GM12878 (cell line): Measurements from ENCODE around the gene RASA4B. TPM values are rescaled to one million over a fixed set of nuclear protein-coding genes. Genes with fewer than 3 reads are reported as not detected.

Experiments used
- CHD1 ChIP-seq: IDR thresholded peaks from 2 replicates; pipeline ENCODE4 v1.6.1; 2012; ENCODE audit warnings: low read depth, low read length, improper control_type of control experiment
- EED ChIP-seq: sonication (generic); IDR thresholded peaks from 2 replicates; pipeline ENCODE4 v1.6.1; 2016; ENCODE audit warnings: antibody characterized with exemption, low read depth
- FOXM1 ChIP-seq: IDR thresholded peaks from 2 replicates; pipeline ENCODE4 v1.6.1; 2012; ENCODE audit warnings: low read depth, mild to moderate bottlenecking, inconsistent platforms, low read length, moderate library complexity
- IKZF1 ChIP-seq: fragments of 450-650 bp; conservative IDR thresholded peaks from 2 replicates; pipeline ENCODE4 v1.6.1; 2017; ENCODE audit warnings: antibody characterized with exemption, mild to moderate bottlenecking
- LARP7 ChIP-seq: fragments of 450-650 bp; IDR thresholded peaks from 2 replicates; pipeline ENCODE4 v1.6.1; 2017; ENCODE audit warnings: mild to moderate bottlenecking
- MEF2A ChIP-seq: IDR thresholded peaks from 2 replicates; pipeline ENCODE4 v1.6.1; 2011; ENCODE audit warnings: low read depth, mild to moderate bottlenecking, low read length, moderate library complexity; ENCODE audit not compliant: insufficient read depth
- MYB ChIP-seq: fragments of 150-350 bp; IDR thresholded peaks from 2 replicates; pipeline ENCODE4 v1.6.1; 2014; ENCODE audit warnings: mild to moderate bottlenecking, low read depth, low read length, borderline replicate concordance
- NR2F1 ChIP-seq: fragments of 450-650 bp; conservative IDR thresholded peaks from 2 replicates; pipeline ENCODE4 v1.6.1; 2017; ENCODE audit warnings: mild to moderate bottlenecking
- PML ChIP-seq: IDR thresholded peaks from 2 replicates; pipeline ENCODE4 v1.6.1; 2012; ENCODE audit warnings: low read length, inconsistent platforms
- POLR2AphosphoS2 ChIP-seq: IDR thresholded peaks from 2 replicates; pipeline ENCODE4 v1.6.1; 2011; ENCODE audit warnings: low read depth, mild to moderate bottlenecking, low read length, improper control_type of control experiment, moderate library complexity
- POLR2AphosphoS5 ChIP-seq: IDR thresholded peaks from 2 replicates; pipeline ENCODE4 v1.6.1; 2011; ENCODE audit warnings: mild to moderate bottlenecking, low read length, inconsistent platforms
- RB1 ChIP-seq: fragments of 450-650 bp; formaldehyde crosslinking; IDR thresholded peaks from 2 replicates; pipeline ENCODE4 v1.6.1; 2017; ENCODE audit warnings: mild to moderate bottlenecking, borderline replicate concordance
- RFX5 ChIP-seq: IDR thresholded peaks from 2 replicates; pipeline ENCODE4 v1.6.1; 2011; ENCODE audit warnings: low read depth, low read length, improper control_type of control experiment
- SMC3 ChIP-seq: IDR thresholded peaks from 2 replicates; pipeline ENCODE4 v1.6.1; 2011; ENCODE audit warnings: low read length, improper control_type of control experiment, borderline replicate concordance
- WRNIP1 ChIP-seq: IDR thresholded peaks from 2 replicates; pipeline ENCODE4 v1.6.1; 2011; ENCODE audit warnings: low read depth, low read length, improper control_type of control experiment, borderline replicate concordance
- ZBED1 ChIP-seq: IDR thresholded peaks from 2 replicates; pipeline ENCODE4 v1.6.1; 2016; ENCODE audit warnings: borderline replicate concordance
- ZNF217 ChIP-seq: fragments of 450-650 bp; IDR thresholded peaks from 2 replicates; pipeline ENCODE4 v1.6.1; 2017; ENCODE audit warnings: antibody characterized with exemption, mild to moderate bottlenecking
- polyA plus RNA-seq, 11 experiments: library from polyadenylated mRNA; depleted of rRNA in 4 of 11; unstranded in 6 of 11; stranded (reverse) in 5 of 11; fragments of >200 nt; fragmentation: Nextera tagmentation in 4 of 11; fragmentation: Illumina TruSeq in 1 of 11; extraction: Ambion mirVana in 4 of 11; extraction: Trizol in 1 of 11; gene quantifications; 1 replicate in 1 of 11; 2 replicates in 10 of 11; pipeline versions ENCODE4 v1.2.1 to v1.2.3, GENCODE V29; 2011 to 2016; ENCODE audit warnings: inconsistent platforms in 2 of 11, missing spikeins in 2 of 11, low read depth in 1 of 11
- total RNA-seq, 4 experiments: library from RNA; depleted of rRNA in 3 of 4; stranded (reverse); fragments of >200 nt in 3 of 4; fragmentation: Illumina TruSeq in 1 of 4; extraction: Trizol in 1 of 4; gene quantifications; 2 replicates each; pipeline versions ENCODE4 v1.2.1 to v1.2.3, GENCODE V29; 2013 to 2021
- TF ChIP-seq, protein P1 (sequence below): fragments of 450-650 bp; IDR thresholded peaks from 2 replicates; pipeline ENCODE4 v1.6.1; 2018; ENCODE audit warnings: mild to moderate bottlenecking, low read depth, moderate library complexity; ENCODE audit not compliant: partially characterized antibody
- TF ChIP-seq, protein P2 (sequence below): IDR thresholded peaks from 2 replicates; pipeline ENCODE4 v1.6.1; 2011; ENCODE audit warnings: mild to moderate bottlenecking, low read depth, low read length, moderate library complexity; ENCODE audit not compliant: insufficient replicate concordance
- TF ChIP-seq, protein P3 (sequence below): IDR thresholded peaks from 2 replicates; pipeline ENCODE4 v1.6.1; 2012; ENCODE audit warnings: low read depth, low read length, improper control_type of control experiment
- TF ChIP-seq, protein P4 (sequence below): fragments of 450-650 bp; formaldehyde crosslinking; IDR thresholded peaks from 2 replicates; pipeline ENCODE4 v1.4.0; 2022; ENCODE audit warnings: mild to moderate bottlenecking, moderate library complexity

RASA4B gene
- total and polyA plus RNA-seq, 10 of the 15 experiments (the other 5 are each of a cell fraction or from before 2014, with no cell fraction given): 0.10 to 16.4 (median 6.4) TPM

DNA sequence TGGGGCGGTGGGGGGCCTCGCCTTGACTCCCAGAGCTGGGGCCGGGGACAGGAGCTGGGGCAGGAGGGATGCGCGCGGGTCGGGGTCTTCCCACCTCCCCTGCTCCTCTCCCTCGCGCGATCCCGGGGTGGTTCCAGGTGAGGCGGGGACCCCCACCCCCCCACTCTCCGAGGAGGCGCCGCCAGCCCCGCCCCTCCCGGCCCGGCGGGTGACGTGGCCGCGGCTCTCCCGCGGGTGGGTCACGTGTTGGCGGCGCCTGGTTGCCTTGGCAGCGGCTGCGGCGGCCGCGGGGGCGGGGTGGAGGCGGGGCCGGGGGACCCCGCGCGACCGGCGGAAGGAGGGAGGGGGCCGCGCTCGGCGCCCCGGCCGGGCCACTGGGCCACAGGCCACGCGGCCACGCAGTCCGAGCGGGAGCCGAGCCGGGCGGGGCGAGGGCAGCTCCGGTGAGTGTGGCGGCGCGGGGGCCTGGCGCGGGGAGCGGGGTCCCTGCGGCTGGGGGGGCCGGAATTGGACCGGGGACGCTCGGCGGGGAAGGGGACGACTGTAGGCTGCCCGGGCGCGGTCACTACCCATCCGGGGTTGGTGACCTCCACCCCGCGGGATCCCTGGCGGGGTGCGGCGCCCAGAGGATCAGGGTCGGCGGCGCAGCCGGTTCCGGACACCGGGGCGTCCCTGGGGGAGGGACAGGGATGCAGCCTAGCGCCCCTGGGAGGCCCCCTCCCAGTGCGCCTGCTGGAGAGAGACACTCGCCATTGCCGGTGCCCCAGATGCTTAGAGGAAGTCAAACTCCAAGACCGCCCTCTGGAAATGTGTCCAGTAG, 84.1 kb downstream of the RASA4B start, which contains the start of gene ORAI2 (continued):
- TF ChIP-seq MEF2A (no peak), IKZF1 (peak; percentile 63), LARP7 (peak; percentile 58; the same call in 1 of the 2 replicates), WRNIP1 (no peak), CHD1 (no peak), ZNF217 (0 out of 2 replicates have a peak, but pooled peaks have one; percentile 44), PML (no peak), SMC3 (no peak), POLR2AphosphoS5 (peak; percentile 24; the same call in 1 of the 2 replicates), EED (0 out of 2 replicates have a peak, but pooled peaks have one; percentile 14), ZBED1 (no peak), NR2F1 (peak; percentile 90), RFX5 (no peak), MYB (no peak), RB1 (peak; percentile 27; the same call in 1 of the 2 replicates), FOXM1 (no peak), POLR2AphosphoS2 (no peak)
- TF ChIP-seq, protein P1, sequence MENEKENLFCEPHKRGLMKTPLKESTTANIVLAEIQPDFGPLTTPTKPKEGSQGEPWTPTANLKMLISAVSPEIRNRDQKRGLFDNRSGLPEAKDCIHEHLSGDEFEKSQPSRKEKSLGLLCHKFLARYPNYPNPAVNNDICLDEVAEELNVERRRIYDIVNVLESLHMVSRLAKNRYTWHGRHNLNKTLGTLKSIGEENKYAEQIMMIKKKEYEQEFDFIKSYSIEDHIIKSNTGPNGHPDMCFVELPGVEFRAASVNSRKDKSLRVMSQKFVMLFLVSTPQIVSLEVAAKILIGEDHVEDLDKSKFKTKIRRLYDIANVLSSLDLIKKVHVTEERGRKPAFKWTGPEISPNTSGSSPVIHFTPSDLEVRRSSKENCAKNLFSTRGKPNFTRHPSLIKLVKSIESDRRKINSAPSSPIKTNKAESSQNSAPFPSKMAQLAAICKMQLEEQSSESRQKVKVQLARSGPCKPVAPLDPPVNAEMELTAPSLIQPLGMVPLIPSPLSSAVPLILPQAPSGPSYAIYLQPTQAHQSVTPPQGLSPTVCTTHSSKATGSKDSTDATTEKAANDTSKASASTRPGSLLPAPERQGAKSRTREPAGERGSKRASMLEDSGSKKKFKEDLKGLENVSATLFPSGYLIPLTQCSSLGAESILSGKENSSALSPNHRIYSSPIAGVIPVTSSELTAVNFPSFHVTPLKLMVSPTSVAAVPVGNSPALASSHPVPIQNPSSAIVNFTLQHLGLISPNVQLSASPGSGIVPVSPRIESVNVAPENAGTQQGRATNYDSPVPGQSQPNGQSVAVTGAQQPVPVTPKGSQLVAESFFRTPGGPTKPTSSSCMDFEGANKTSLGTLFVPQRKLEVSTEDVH: no peak
- TF ChIP-seq, protein P2, sequence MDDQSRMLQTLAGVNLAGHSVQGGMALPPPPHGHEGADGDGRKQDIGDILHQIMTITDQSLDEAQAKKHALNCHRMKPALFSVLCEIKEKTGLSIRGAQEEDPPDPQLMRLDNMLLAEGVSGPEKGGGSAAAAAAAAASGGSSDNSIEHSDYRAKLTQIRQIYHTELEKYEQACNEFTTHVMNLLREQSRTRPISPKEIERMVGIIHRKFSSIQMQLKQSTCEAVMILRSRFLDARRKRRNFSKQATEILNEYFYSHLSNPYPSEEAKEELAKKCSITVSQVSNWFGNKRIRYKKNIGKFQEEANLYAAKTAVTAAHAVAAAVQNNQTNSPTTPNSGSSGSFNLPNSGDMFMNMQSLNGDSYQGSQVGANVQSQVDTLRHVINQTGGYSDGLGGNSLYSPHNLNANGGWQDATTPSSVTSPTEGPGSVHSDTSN: no peak
- TF ChIP-seq, protein P3, sequence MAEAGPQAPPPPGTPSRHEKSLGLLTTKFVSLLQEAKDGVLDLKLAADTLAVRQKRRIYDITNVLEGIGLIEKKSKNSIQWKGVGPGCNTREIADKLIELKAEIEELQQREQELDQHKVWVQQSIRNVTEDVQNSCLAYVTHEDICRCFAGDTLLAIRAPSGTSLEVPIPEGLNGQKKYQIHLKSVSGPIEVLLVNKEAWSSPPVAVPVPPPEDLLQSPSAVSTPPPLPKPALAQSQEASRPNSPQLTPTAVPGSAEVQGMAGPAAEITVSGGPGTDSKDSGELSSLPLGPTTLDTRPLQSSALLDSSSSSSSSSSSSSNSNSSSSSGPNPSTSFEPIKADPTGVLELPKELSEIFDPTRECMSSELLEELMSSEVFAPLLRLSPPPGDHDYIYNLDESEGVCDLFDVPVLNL: no peak
- TF ChIP-seq, protein P4, sequence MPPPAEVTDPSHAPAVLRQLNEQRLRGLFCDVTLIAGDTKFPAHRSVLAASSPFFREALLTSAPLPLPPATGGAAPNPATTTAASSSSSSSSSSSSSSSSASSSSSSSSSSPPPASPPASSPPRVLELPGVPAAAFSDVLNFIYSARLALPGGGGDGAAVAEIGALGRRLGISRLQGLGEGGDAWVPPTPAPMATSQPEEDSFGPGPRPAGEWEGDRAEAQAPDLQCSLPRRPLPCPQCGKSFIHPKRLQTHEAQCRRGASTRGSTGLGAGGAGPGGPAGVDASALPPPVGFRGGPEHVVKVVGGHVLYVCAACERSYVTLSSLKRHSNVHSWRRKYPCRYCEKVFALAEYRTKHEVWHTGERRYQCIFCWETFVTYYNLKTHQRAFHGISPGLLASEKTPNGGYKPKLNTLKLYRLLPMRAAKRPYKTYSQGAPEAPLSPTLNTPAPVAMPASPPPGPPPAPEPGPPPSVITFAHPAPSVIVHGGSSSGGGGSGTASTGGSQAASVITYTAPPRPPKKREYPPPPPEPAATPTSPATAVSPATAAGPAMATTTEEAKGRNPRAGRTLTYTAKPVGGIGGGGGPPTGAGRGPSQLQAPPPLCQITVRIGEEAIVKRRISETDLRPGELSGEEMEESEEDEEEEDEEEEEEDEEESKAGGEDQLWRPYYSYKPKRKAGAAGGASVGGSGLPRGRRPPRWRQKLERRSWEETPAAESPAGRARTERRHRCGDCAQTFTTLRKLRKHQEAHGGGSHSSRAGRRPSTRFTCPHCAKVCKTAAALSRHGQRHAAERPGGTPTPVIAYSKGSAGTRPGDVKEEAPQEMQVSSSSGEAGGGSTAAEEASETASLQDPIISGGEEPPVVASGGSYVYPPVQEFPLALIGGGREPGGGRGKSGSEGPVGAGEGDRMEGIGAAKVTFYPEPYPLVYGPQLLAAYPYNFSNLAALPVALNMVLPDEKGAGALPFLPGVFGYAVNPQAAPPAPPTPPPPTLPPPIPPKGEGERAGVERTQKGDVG: no peak
